Muscle of arm (tissue), 12 donors: ENCODE measurements around the gene CGRRF1. TPM values are rescaled to one million over a fixed set of nuclear protein-coding genes. Genes with fewer than 3 reads are reported as not detected.

Experiments used
- DNase-seq: peaks from one replicate; pipeline ENCODE4 v3.0.0-alpha.2; 2013
- polyA plus RNA-seq, 12 donors: library from polyadenylated mRNA; unstranded; fragments of 120-200 nt; gene quantifications; one replicate each; pipeline ENCODE4 v1.2.1, GENCODE V29; 2013; ENCODE audit not compliant: insufficient read length in 12 of 12

Gene CGRRF1
- polyA plus RNA-seq, 12 donors: 8.9 to 23.7 (median 17.4) TPM; not detected in 1

GRCh38 chr14:54570631-54571415 lies 61.1 kb downstream of the CGRRF1 start:
- no peak for DNase-seq

- DNase-seq: no peak
Measured at GRCh38 chr14:54572316-54572715, 62.6 kb downstream of the CGRRF1 start.

- DNase-seq: no peak
Measured at GRCh38 chr14:54574528-54574927, 64.8 kb downstream of the CGRRF1 start.

- no peak for DNase-seq
Measured at GRCh38 chr14:54577494-54577893, 67.8 kb downstream of the CGRRF1 start.

- DNase-seq: no peak
Measured at GRCh38 chr14:54577977-54578376, 68.3 kb downstream of the CGRRF1 start.

- DNase-seq: no peak
Measured at GRCh38 chr14:54579621-54580020, 69.9 kb downstream of the CGRRF1 start.

- DNase-seq: no peak
Measured at GRCh38 chr14:54580933-54581332, 71.2 kb downstream of the CGRRF1 start.

GRCh38 chr14:54582334-54582733 lies 72.6 kb downstream of the CGRRF1 start:
- no peak for DNase-seq

- DNase-seq: no peak
Measured at GRCh38 chr14:54584097-54584496, 74.4 kb downstream of the CGRRF1 start.

- DNase-seq: no peak
Measured at GRCh38 chr14:54585214-54585613, 75.5 kb downstream of the CGRRF1 start.

Other genes starting within 250 kb of the CGRRF1 start
- gene CDKN3, start 112.9 kb upstream of the CGRRF1 start, polyA plus RNA-seq: 10 to 100 TPM in 11 of 12 donors, not detected in 1; 26.1 to 41.2 (median 35.4) TPM
- gene CNIH1, start 68.5 kb upstream of the CGRRF1 start, polyA plus RNA-seq: 100 to 1,000 TPM in 11 of 12 donors, not detected in 1; 107 to 226 (median 197) TPM
- 10 to 100 TPM in 11 of 12 donors, not detected in 1; 36.2 to 73.8 (median 59.1) TPM for gene GMFB, start 20.9 kb upstream of the CGRRF1 start, polyA plus RNA-seq
- gene SAMD4A, start 57.2 kb downstream of the CGRRF1 start, polyA plus RNA-seq: 10 to 100 TPM in 11 of 12 donors, not detected in 1; 47.4 to 74.9 (median 63.3) TPM